ENCODE data around the gene USP19. TPM values are rescaled to one million over a fixed set of nuclear protein-coding genes. Genes with fewer than 3 reads are reported as not detected.
A peak's percentile ranks its signal among the peaks of the same experiment; 100 is the strongest.

The USP19 gene
- polyA plus RNA-seq, 1 experiment = 33.3 TPM

DNA sequence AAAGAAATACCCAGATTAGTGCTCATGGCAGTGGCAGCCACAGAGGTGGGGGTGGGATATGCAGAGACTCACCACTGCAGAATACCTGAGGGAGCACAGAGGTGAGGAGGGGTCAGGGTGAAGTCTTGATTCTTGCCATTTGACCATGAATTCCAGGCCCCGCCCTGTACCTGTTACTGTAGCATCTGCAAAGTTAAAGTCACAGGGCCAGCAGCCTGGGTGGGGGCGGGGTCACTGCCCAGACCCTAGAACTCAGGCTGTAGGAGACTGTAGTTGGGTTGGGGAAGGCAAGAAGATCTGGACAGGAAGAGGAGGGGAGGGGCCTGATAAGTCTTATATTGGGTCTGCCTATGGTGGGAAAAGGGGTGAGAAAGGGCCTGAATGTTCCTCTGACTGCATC is 31.0 kb upstream of the USP19 start:
- Histone ChIP-seq H3K27me3 (ENCODE audit: control insufficient read depth, insufficient read depth, low read length) (no peaks in the 10 kb centered on the region), H3K4me3 (ENCODE audit: low read depth, low read length) (no peak overlapping the region), H3K27ac (ENCODE audit: low read depth, low read length) (no peak overlapping the region), H3K9me3 (ENCODE audit: control insufficient read depth, insufficient read depth, low read length) (no peaks in the 10 kb centered on the region; the same call in 1 of the 2 replicates)
- TF ChIP-seq, protein P1, sequence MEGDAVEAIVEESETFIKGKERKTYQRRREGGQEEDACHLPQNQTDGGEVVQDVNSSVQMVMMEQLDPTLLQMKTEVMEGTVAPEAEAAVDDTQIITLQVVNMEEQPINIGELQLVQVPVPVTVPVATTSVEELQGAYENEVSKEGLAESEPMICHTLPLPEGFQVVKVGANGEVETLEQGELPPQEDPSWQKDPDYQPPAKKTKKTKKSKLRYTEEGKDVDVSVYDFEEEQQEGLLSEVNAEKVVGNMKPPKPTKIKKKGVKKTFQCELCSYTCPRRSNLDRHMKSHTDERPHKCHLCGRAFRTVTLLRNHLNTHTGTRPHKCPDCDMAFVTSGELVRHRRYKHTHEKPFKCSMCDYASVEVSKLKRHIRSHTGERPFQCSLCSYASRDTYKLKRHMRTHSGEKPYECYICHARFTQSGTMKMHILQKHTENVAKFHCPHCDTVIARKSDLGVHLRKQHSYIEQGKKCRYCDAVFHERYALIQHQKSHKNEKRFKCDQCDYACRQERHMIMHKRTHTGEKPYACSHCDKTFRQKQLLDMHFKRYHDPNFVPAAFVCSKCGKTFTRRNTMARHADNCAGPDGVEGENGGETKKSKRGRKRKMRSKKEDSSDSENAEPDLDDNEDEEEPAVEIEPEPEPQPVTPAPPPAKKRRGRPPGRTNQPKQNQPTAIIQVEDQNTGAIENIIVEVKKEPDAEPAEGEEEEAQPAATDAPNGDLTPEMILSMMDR (IDR thresholded peaks at IDR 0.05; ENCODE audit: low read depth, low read length) = no peak
- POLR2A ChIA-PET = no interaction called here
- DNase-seq (ENCODE audit: low read depth, low spot score) = no peak
- CTCF ChIA-PET = no interaction called here

DNA sequence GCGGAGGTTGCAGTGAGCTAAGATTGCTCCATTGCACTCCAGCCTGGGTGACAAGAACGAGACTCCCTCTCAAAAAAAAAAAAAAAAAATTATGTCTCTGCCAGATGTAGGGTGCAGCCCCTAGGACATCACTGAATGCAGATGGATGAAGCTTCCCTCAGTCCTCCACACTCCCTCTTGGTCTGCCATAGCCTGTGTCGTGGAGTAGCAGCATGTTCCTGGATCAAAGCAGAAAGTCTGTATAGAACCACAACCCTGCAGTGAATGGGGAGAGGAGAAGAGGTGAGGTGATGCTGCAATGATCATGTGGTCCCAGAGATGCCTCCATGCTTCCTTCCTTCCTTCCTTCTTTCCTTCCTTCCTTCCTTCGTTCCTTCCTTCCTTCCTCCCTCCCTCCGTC is 27.5 kb upstream of the USP19 start:
- POLR2A ChIA-PET = no interaction called here
- CTCF ChIA-PET = interaction anchor here (0.7 kb wide), 1 partner anchor 336 kb away, joined by 3 read pairs; no protein-coding TSS in a partner anchor
- no peaks in the 10 kb centered on the region for H3K27me3 ChIP-seq (ENCODE audit: control insufficient read depth, insufficient read depth, low read length)

DNA sequence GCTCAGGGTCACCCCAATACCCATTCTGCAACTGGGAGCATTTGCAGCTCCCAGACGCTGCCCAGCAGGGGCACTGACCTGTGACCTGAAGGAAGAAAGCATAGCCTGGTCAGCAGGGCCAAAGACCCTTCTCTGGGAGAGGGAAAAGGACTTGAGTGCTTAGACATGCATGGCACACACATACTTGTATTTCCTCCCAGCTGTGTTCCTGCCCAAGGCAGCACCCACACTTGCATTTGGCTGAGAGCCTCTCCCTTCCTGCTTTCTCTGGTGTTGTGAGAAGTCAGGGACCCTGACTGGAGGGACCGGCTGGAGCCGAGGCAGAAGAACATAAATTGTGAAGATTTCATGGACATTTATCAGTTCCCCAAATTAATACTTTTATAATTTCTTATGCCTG is 19.5 kb upstream of the USP19 start:
- CTCF ChIA-PET = no interaction called here
- Histone ChIP-seq H3K27me3 (ENCODE audit: control insufficient read depth, insufficient read depth, low read length) (peaks cover 5% of the 10 kb centered on the region), H3K4me3 (ENCODE audit: low read depth, low read length) (no peak overlapping the region), H3K27ac (ENCODE audit: low read depth, low read length) (no peak overlapping the region), H3K9me3 (ENCODE audit: control insufficient read depth, insufficient read depth, low read length) (no peaks in the 10 kb centered on the region; the same call in none of the 2 replicates)
- no peak for DNase-seq (ENCODE audit: low read depth, low spot score)
- POLR2A ChIA-PET = no interaction called here
- TF ChIP-seq, protein P1 (IDR thresholded peaks at IDR 0.05; ENCODE audit: low read depth, low read length) = no peak

More for the DNA sequence above, 27.5 kb upstream of the USP19 start:
- Histone ChIP-seq H3K4me3 (ENCODE audit: low read depth, low read length) (no peak overlapping the region), H3K9me3 (ENCODE audit: control insufficient read depth, insufficient read depth, low read length) (no peaks in the 10 kb centered on the region; the same call in 1 of the 2 replicates), H3K27ac (ENCODE audit: low read depth, low read length) (no peak overlapping the region)
- TF ChIP-seq, protein P1 (IDR thresholded peaks at IDR 0.05; ENCODE audit: low read depth, low read length) = no peak
- DNase-seq (ENCODE audit: low read depth, low spot score) = no peak

DNA sequence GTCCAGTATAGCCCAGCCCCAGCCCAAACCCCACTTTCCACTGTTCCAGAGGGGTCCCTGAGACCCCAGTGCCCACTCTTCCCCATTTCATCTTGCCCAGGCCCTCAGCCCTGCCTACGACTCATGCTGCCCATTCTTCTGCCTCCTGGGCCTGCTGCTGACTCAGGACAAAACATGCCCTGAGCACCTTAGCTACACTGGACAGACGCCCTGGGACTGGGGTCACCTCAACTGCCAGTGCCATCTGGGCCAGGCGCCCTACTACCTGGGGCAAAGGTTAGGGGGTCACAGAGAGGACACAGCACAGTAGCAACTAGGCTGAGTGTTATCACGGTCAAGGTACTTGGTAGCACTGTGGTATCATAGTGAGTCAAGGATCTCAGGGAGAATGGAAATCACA is 14.9 kb upstream of the USP19 start:
- DNase-seq (ENCODE audit: low read depth, low spot score) = no peak
- Histone ChIP-seq H3K27ac (ENCODE audit: low read depth, low read length) (no peak overlapping the region), H3K27me3 (ENCODE audit: control insufficient read depth, insufficient read depth, low read length) (peaks cover 2% of the 10 kb centered on the region), H3K9me3 (ENCODE audit: control insufficient read depth, insufficient read depth, low read length) (no peaks in the 10 kb centered on the region), H3K4me3 (ENCODE audit: low read depth, low read length) (no peak overlapping the region)
- CTCF ChIA-PET = no interaction called here
- POLR2A ChIA-PET = no interaction called here
- TF ChIP-seq, protein P1 (IDR thresholded peaks at IDR 0.05; ENCODE audit: low read depth, low read length) = no peak

DNA sequence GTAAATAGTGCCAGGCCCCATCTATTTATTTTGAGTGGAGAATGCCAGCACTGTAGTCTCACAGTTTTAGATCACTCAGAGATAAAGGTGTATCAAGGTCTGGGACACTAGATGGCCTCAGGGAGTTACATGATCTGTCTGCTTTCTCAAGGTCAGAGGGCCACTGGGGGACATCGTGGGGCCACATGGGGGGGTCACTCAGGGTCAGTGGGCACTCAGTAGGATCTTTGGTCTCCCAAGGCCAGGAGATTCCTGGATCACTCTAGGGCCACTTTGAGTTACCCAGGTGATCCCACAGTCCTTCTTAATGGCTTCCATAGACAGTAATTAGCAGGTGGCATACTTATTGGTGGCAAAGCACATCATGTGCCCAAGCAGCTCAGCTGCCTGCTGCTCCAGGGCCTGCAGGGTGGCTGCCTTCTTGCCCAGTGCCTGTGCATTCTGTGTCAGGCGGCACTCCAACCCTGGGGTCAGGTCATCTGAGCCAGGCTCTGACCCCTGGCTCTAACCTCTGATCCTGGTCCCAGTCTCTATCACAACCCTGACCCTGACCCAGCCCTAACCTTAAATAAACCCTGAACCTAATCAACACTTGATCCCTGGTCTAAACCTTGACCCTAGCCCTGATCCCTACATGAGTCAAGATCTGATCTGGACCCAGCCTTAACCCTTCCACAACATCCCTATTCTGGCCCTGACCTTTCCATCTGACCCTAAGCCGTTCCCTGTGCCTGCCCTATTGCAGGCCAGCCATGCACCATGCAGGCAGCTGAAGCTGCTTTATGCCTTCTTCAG is 14.0 kb upstream of the USP19 start:
- ChIA-PET POLR2A (interaction anchor here (0.9 kb wide), 1 partner anchor 30 kb away, joined by 4 read pairs; the partner anchor contains the start of gene QARS1), CTCF (no interaction called here)
- Histone ChIP-seq H3K27ac (ENCODE audit: low read depth, low read length) (no peak overlapping the region), H3K9me3 (ENCODE audit: control insufficient read depth, insufficient read depth, low read length) (no peaks in the 10 kb centered on the region), H3K4me3 (ENCODE audit: low read depth, low read length) (peak overlapping the region; percentile 22; the same call in 1 of the 2 replicates), H3K27me3 (ENCODE audit: control insufficient read depth, insufficient read depth, low read length) (no peaks in the 10 kb centered on the region)
- TF ChIP-seq, protein P1 (IDR thresholded peaks at IDR 0.05; ENCODE audit: low read depth, low read length) = no peak
- DNase-seq (ENCODE audit: low read depth, low spot score) = no peak

Measured in AG04450 (cell line).